Stimulated activated naive CD8-positive, alpha-beta T cell treated with anti-CD3 and anti-CD28 coated beads, Interleukin-15, Interleukin-2, amounts not matched to agents 100 U/mL and 50 U/mL, for 24 hours (primary cell): ENCODE data around the gene GIT1.

ENCODE experiments used
- ATAC-seq: fragments of 150-1000 bp; cut with Tn5 transposase; one replicate; pipeline ENCODE4 v1.10.0; 2021
- DNase-seq: peaks from one replicate; pipeline ENCODE4 v3.0.0; 2021

The GIT1 gene

DNA sequence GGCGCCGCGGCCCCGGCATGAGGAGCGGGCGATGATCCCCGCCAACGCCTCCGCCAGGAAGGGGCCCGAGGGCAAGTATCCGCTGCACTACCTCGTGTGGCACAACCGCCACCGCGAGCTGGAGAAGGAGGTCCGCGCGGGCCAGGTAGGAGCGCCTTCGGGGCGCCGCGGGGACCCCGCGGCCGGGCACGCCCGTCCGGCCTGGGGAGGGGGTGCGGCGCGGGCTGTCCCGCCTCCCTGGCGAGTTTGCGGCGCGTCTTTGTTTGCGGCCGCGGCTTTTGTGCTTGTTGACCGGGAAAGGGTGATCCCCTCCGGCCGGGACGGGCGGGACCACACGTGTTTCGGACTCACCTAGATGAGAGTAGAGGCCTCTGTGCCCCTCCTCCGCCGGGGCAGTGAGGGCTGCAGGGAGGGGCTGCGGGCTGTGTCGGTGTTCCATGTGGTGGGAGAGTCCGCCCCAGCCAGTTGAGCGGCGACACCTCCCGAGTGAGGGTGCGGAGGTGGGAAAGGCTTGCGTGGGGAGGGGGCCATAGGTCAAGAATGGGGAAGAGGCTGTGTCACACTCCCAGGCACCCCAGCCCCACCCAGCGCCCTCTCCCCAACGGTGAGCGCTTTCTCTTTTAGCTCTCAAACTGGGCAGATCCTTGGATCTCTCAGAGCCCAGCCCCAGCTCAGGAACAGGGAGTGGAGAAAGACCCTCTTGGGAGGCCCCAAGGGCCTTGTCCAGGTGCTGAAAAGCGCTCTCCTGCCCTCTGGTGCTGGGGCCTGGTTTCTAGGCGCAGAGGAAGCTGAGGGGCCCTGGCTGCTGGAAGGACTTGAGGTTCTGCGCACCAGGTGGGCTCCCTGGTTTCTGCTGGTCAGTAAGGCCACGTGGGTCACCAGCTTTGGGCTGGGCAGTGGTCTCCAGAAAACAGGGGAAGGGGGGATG, 4.4 kb upstream of the GIT1 start:
- DNase-seq (peak; percentile 54), ATAC-seq (no peak)

GRCh38 chr17:29592850-29593551, 3.6 kb upstream of the GIT1 start, which contains the start of gene ANKRD13B:
ANKRD13B (plus strand) TSS chr17:29593132; CDS start chr17:29593622, 490 bp downstream.
- peak; percentile 70 for DNase-seq

DNA sequence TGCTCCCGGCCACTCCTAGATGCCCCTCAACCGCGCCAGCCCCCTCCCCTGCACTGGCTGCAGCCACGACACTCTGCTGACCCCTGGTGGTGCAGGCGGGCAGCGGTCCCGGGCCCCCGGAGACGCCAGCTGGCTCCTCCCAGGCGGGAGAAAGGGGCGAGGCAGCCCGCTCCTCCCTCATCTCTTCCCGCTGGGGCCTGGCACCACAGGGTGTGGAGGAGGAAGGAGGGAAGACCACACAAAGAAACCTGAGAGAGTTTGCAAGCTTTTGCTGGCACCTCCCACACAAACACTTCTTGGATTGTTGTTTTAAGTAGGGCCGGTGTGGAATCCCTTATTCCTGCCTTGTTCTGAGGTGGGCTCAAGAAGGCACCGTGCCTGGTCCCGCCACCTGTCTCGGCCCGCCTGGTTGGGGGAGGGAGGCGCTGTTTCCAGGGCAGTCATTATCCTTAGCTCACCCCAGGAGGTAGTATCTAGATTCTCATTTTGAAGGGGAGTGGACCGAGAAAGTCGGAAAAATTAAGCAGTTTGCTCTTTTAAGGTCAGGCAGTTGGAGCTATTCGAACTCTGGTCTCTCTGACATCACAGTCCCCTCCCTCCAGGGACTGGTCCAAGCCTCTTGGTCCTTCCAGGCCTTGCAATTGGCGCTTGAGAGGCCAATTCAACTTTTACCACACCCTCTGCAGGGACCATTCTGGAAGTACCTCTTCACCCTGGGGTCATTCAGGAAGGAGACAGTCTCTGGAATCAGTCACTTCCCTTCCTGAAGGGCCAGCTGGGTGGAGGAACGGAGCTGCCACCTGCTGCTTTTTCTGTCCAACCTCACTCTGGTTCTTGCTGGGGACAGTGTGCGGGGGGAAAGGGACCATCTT, 2.5 kb upstream of the GIT1 start:
- peak; percentile 95 for DNase-seq
- ATAC-seq: peak; percentile 48

More at GRCh38 chr17:29592850-29593551, 3.6 kb upstream of the GIT1 start, which contains the start of gene ANKRD13B:
- no peak for ATAC-seq

GRCh38 chr17:29591146-29591736, 1.8 kb upstream of the GIT1 start:
- ATAC-seq: no peak
- DNase-seq: peak; percentile 63

DNA sequence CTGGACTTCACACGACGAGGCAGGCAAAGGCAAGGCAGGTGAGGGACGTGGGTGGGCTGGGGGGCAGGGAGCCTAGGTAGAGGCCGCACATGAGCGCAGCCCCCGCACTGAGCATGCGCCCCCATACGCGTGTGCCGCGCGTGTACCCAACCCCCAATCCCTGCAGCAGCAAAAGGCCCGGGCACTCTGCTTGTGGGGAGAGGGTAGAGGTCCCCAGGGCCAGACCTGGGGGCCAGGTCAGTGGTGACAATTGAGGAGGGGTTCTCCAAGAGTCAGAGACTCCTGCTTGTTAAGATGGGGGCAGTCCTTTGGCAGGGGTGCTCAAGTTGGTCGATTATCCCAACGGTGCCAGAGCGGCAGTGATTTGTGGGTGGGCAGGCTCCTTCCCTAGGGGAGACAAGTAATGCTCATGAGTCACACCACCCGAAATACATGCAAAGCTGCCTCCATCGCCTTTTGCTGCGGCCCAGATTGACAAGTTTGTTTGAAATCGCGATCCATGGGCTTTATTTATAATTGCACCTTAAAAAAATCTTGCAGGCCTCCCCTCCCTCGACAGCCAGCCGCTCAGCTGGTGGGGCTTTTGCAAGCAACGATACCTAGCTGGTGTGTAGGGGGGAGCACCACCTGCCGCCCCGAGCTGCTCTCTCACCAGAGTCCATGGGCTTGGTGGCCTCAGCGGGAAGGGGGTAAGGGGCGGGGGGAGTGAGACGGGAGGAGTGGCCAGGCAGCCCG, 1.1 kb upstream of the GIT1 start:
- DNase-seq: peak; percentile 51
- no peak for ATAC-seq

- DNase-seq: peak; percentile 64
- peak; percentile 5 for ATAC-seq
Measured at GRCh38 chr17:29588562-29589411, 661 bp downstream of the GIT1 start.

GRCh38 chr17:29588017-29588561, 1.4 kb downstream of the GIT1 start:
- no peak for DNase-seq

GRCh38 chr17:29587591-29587990, 1.9 kb downstream of the GIT1 start:
- no peak for DNase-seq

More at GRCh38 chr17:29588017-29588561, 1.4 kb downstream of the GIT1 start:
- ATAC-seq: no peak

DNA sequence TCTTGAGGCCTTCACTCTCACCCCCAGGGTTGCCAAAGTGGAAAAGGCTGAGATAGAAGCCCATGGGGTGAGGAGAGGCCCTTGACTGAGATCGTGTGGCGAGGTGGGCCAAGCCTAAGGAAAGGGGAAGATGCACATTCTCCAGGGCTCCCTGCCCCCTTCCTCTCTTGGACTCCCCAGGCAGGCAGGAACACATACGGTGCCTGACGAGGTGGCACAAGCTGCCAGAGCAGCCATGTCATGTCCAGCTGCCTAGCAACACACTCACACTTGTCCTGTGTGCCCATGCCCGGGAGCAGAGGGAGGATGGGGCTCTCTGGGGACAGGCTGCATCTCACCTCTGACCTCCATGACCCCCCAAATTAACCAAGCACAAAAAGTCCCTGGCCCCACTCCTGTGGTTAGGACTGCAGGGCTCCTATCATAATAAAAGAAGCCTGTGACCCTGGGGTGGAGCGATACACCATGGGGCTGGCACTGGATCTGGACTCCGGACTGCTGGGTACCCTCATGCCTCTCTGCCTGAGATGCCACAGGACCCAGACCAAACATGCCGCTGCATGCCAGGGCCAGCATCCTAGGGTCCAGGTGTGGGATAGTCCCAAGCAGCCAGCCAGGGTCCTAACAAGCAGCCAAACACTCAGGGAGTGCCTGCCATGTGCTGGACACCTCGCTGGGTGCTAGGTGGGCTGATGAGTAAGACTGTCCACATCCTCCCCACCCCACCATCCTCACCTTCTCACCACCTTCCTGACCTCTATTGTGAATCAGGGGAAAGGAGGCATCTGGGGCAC, 2.6 kb downstream of the GIT1 start:
- ATAC-seq: no peak
- DNase-seq: no peak

More at GRCh38 chr17:29587591-29587990, 1.9 kb downstream of the GIT1 start:
- ATAC-seq: no peak

DNA sequence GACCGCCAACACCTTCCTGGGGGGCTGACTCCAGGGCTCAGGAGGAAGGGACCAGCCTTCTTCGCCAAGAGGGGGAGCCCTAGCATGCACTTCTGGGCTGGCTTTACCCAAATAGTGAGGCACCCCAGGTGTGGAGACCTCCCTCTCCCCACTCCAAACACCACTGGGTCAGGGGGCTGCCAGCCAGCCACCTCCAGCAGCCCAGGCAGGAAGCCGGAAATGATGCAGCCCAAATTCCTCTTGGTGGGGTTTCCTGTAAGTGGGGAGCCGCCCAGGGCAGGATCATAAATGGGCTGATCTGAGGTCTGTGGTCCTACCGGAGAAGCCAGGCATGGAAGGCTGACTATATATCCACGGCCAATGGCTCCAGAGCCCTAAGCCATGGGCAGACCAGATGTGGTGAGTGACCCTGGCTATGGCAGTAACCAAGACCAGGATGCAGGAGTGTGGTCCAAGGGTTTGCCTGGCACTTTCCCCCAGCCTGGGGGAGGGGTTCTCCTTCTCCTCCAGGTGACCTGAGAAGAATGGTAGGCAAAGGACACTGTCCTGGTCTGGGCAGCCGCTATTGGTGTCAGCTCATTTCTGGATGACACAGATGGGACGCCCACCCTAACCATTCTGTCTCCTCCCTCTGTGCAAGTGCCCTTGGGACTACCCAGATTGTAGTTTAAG, 4.2 kb downstream of the GIT1 start:
- peak; percentile 51 for DNase-seq
- ATAC-seq: no peak

DNA sequence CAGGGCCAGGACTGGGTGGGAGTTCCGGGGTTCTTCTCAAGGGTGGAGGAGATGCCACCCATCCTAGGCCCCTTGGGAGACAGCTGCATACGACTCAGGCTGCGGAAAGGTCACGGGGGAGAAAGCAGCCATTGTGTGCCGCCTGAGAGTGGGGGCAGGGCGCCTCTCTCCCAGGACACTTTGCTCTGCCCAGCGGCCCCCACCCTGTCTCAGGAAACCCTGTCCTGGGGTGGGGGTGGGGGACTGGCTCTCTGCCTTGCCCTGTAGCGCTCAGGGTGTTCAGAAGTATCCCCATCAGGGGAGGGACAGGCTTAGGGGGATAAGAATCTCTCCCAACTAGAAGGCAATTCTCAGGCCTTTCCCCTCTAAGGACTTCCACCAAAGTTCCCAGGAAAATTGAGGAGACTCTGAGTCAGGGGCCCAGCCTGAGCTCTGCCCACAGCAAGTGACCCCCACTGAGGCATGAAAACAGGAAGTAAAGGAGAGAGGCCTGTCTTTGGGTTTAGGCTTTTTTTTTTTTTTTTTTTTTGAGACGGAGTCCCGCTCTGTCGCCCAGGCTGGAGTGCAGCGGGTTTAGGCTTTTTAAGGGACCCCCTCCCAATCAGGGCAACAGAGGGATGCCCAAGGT, 4.9 kb downstream of the GIT1 start:
- DNase-seq (no peak), ATAC-seq (no peak)

DNA sequence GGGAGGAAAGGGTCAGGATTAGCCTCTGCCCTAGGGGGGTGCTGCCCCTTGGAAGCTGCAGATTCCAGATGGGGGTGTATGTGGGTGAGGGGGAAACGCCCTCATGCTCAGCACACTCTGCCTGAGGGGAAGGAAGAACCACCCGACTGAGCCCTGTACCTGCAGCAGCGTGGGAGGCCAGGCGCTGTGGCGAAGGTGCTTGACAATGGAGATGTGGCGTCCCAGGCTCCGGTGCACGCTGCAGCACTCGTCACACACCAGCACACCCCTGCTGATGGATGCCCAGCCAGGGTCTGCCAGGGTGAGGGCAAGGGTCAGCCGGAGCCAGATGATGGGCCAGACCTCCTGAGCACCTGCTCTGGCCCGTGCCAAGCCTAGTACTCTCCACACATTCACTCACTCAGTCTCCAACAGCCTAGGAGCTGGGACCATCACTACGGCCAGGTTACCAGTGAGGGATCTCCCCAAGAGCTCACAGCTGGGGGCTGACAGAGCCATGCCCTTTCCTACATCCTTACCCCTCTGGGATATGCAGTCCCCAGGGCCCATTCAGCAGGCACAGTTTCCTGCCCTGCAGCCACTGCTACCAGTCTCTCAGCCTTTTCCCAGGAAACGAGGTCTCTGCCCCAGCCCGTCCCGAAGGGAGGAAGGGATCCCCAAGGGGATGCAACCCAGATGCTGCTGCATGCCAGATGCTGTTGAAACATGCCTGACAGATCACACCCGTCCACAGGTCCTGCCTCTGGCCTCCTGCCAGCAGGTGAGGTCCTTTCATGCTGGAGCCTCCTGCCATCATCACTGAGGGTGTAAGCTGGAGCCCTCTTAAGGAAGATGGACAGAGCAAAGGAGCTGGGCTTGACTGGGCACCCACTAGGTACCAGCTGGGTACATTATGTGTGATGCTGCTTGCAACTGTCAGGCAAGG, 5.9 kb downstream of the GIT1 start:
- DNase-seq (no peak), ATAC-seq (no peak)

DNA sequence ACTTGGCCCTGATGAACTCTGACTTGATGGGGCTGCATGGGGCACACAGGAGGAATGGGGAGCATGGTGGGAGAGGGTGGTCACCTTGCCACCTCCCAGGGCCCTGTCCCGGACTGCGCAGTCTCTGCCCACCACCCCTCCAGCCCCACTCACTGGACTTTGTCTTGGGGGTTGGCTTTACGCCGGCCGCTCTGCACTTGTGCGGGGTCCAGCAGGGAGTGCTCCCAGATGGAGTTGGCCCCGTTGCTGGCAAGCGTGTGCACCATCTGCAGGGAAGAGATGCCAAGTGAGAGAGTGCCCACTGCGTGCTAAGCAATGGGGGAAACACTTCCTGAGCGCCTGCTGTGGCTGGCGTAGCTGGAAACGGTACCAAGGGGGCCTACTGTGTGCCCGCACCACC, 6.7 kb downstream of the GIT1 start:
- ATAC-seq (no peak), DNase-seq (no peak)

DNA sequence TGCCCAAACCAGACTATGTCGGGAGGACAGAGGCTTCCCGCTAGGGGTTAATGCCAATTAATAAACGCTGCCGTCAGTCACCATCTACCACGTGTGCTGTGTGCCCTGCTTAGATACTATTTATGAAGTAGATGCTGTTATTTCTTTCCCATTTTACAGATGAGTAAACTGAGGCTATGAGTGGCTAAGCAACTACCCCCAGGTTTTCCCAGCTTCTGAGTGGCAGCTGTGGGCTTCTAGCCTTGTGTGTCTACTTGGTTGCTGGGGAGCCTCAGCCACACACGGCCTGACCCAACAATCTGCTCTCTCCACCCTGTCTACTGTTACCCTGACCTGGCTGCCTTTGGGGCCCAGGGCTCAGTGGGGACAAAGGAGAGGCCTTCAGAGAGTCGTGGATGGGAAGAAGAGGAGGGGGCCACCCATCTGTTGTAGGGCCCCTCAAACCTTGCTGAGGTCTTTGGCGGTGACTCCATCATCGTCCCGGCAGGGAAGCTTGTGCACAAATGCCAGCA, 7.1 kb downstream of the GIT1 start:
- no peak for ATAC-seq
- DNase-seq: no peak

- DNase-seq (no peak), ATAC-seq (no peak)
Measured at GRCh38 chr17:29581583-29582253, 7.7 kb downstream of the GIT1 start.
